ENCODE results near the gene EGFR.

DNA sequence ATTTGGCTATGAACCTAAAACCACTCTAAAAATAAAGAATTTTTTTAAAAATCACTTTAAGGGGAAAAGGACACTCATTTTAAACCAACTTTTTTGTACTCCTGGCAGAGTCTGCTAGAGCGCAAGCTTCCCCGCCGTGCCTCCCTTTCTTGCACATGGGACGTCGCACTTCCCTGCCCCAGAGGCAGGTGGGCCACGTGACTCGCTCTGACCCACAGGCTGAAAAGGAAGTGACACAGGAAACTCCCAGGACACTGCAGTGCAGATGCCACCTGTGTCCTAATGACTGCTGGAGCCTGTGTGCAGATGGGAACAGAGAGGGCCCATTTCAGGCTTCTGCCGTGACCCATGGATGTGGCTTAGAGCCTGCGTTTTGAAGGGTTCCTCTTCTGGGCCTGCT is 204.2 kb downstream of the EGFR start:
- no peak for TF ChIP-seq POLR2AphosphoS5 (IDR thresholded peaks at IDR 0.05)
- TF ChIP-seq, protein P1, sequence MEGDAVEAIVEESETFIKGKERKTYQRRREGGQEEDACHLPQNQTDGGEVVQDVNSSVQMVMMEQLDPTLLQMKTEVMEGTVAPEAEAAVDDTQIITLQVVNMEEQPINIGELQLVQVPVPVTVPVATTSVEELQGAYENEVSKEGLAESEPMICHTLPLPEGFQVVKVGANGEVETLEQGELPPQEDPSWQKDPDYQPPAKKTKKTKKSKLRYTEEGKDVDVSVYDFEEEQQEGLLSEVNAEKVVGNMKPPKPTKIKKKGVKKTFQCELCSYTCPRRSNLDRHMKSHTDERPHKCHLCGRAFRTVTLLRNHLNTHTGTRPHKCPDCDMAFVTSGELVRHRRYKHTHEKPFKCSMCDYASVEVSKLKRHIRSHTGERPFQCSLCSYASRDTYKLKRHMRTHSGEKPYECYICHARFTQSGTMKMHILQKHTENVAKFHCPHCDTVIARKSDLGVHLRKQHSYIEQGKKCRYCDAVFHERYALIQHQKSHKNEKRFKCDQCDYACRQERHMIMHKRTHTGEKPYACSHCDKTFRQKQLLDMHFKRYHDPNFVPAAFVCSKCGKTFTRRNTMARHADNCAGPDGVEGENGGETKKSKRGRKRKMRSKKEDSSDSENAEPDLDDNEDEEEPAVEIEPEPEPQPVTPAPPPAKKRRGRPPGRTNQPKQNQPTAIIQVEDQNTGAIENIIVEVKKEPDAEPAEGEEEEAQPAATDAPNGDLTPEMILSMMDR (IDR thresholded peaks at IDR 0.05): no peak

Data from esophagus muscularis mucosa (tissue), 3 donors.